ENCODE measurements around the gene PTGER1.

The PTGER1 gene, protein sequence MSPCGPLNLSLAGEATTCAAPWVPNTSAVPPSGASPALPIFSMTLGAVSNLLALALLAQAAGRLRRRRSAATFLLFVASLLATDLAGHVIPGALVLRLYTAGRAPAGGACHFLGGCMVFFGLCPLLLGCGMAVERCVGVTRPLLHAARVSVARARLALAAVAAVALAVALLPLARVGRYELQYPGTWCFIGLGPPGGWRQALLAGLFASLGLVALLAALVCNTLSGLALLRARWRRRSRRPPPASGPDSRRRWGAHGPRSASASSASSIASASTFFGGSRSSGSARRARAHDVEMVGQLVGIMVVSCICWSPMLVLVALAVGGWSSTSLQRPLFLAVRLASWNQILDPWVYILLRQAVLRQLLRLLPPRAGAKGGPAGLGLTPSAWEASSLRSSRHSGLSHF
- long read RNA-seq, result 0 reads

DNA sequence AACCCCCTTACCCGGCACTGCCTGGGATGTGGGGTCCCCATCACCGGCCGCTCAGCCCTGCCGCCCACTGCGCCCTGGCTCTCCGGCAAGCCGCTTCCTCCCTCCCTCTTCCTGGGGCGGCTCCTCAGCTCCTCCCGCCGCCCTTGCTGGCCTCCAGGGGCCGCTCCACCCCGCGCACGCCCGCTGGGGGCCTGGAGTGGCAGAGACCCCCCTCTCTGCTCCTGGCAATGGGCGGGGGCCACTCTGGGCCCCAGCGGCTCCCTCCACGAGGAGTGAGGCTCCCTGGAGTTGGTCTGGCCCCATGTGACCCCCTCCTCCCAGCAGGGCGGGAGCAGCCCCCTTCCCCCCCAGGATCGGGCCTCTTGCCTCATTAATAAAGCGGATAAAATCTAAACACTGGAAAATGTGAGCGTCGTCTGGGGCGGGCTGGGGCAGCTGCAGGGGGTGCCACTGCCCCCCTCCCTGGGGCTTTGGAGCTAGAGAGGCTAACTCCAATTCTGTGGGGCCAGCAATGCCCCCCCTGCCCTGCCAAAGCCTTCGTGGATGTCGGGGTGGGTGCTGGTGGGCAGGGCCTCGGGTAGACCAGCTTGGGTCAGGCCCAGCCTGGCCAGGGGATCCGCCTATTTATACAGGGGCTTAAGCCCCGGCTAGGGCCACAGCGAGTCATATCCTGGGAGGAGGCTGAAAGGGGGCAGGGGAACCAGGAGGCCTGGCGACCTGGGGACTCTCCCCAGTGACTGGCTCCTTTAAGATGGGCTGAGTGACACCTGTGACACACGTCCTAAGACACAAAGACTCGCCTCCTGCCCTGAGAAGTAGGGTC lies at the start of gene PTGER1:
Gene PTGER1, minus strand, starts transcription at position 104 of the 823 bp plus-strand sequence. CDS start 1,034 bp downstream, outside the sequence.
- Histone ChIP-seq H3K27ac (replicated peaks) (no peak within 1 kb of the TSS), H3K4me3 (replicated peaks; ENCODE audit: insufficient read depth, low read length) (no peak within 1 kb of the TSS), H3K27me3 (ENCODE audit: insufficient read depth, poor library complexity, severe bottlenecking) (peaks cover 19% of the 10 kb centered on the region)
- TF ChIP-seq POLR2AphosphoS5 (IDR thresholded peaks at IDR 0.05; ENCODE audit: low read depth), result no peak
- TF ChIP-seq, protein P1, sequence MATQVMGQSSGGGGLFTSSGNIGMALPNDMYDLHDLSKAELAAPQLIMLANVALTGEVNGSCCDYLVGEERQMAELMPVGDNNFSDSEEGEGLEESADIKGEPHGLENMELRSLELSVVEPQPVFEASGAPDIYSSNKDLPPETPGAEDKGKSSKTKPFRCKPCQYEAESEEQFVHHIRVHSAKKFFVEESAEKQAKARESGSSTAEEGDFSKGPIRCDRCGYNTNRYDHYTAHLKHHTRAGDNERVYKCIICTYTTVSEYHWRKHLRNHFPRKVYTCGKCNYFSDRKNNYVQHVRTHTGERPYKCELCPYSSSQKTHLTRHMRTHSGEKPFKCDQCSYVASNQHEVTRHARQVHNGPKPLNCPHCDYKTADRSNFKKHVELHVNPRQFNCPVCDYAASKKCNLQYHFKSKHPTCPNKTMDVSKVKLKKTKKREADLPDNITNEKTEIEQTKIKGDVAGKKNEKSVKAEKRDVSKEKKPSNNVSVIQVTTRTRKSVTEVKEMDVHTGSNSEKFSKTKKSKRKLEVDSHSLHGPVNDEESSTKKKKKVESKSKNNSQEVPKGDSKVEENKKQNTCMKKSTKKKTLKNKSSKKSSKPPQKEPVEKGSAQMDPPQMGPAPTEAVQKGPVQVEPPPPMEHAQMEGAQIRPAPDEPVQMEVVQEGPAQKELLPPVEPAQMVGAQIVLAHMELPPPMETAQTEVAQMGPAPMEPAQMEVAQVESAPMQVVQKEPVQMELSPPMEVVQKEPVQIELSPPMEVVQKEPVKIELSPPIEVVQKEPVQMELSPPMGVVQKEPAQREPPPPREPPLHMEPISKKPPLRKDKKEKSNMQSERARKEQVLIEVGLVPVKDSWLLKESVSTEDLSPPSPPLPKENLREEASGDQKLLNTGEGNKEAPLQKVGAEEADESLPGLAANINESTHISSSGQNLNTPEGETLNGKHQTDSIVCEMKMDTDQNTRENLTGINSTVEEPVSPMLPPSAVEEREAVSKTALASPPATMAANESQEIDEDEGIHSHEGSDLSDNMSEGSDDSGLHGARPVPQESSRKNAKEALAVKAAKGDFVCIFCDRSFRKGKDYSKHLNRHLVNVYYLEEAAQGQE (IDR thresholded peaks at IDR 0.05; ENCODE audit: insufficient replicate concordance, low read depth), result no peak
- TF ChIP-seq, protein P2, sequence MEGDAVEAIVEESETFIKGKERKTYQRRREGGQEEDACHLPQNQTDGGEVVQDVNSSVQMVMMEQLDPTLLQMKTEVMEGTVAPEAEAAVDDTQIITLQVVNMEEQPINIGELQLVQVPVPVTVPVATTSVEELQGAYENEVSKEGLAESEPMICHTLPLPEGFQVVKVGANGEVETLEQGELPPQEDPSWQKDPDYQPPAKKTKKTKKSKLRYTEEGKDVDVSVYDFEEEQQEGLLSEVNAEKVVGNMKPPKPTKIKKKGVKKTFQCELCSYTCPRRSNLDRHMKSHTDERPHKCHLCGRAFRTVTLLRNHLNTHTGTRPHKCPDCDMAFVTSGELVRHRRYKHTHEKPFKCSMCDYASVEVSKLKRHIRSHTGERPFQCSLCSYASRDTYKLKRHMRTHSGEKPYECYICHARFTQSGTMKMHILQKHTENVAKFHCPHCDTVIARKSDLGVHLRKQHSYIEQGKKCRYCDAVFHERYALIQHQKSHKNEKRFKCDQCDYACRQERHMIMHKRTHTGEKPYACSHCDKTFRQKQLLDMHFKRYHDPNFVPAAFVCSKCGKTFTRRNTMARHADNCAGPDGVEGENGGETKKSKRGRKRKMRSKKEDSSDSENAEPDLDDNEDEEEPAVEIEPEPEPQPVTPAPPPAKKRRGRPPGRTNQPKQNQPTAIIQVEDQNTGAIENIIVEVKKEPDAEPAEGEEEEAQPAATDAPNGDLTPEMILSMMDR (IDR thresholded peaks at IDR 0.05; ENCODE audit: insufficient read depth, low read length), result no peak
- TF ChIP-seq SPI1 (IDR thresholded peaks at IDR 0.05; ENCODE audit: borderline replicate concordance, low read depth), result no peak
- TF ChIP-seq GABPA (IDR thresholded peaks at IDR 0.05; ENCODE audit: low read depth), result no peak
- DNase-seq (ENCODE audit: low read depth in 1 of 2, low spot score in 1 of 2), result no peak

DNA sequence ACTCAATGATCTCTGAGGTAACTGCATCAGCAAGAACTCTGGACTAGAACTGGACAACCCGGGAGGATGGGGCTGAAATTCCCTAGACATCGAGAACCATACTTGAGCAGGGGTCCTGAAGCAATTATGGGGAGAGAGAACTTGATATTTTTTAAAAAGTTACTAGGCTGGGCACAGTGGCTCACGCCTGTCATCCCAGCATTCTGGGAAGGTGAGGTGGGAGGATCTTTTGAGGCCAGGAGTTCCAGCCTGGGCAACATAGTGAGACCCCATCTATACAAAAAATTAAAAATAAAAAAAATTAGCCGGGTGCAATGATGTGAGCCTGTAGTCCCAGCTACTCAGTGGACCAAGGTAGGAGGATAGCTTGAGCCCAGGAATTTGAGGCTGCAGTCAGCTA lies 45.4 kb upstream of the PTGER1 start:
- no peak for DNase-seq (ENCODE audit: low read depth in 1 of 2, low spot score in 1 of 2)
- Histone ChIP-seq H3K27me3 (ENCODE audit: insufficient read depth, poor library complexity, severe bottlenecking) (no peaks in the 10 kb centered on the region), H3K4me3 (replicated peaks; ENCODE audit: insufficient read depth, low read length) (no peak overlapping the region), H3K27ac (replicated peaks) (no peak overlapping the region)
- TF ChIP-seq, protein P1 (IDR thresholded peaks at IDR 0.05; ENCODE audit: insufficient replicate concordance, low read depth), result no peak
- no peak for TF ChIP-seq POLR2AphosphoS5 (IDR thresholded peaks at IDR 0.05; ENCODE audit: low read depth)
- TF ChIP-seq GABPA (IDR thresholded peaks at IDR 0.05; ENCODE audit: low read depth), result no peak
- TF ChIP-seq, protein P2 (IDR thresholded peaks at IDR 0.05; ENCODE audit: insufficient read depth, low read length), result no peak
- no peak for TF ChIP-seq SPI1 (IDR thresholded peaks at IDR 0.05; ENCODE audit: borderline replicate concordance, low read depth)

DNA sequence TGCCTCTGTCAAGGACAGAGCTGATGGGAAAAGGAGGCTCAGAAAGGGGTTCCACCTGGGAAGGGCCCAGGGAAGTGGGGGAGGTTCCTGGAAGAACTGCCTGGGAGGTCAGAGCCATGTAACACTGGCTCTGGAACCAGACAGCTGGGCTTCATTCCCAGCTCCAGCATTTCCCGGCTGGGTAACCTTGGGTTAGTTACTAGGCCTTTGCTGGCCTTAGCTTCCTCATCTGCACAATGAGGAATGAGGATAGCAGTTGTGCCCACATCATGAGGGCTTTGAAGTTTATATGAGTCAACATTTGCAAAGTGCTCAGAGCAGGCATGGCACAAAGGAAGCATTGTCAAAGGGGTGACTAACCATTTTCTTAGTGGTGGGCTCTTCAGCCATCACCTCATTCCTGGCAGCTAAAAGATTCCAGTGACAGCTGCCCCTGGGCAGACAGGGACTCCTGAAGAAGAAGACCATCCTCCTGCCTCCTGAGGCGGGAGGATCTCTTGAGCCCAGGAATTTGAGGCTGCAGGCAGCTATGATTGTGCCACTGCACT lies 44.8 kb upstream of the PTGER1 start:
- peak overlapping the region; percentile 36; the same call in 1 of the 2 replicates for H3K27ac ChIP-seq (replicated peaks)
- TF ChIP-seq POLR2AphosphoS5 (IDR thresholded peaks at IDR 0.05; ENCODE audit: low read depth), result no peak
- no peak for TF ChIP-seq GABPA (IDR thresholded peaks at IDR 0.05; ENCODE audit: low read depth)
- TF ChIP-seq, protein P2 (IDR thresholded peaks at IDR 0.05; ENCODE audit: insufficient read depth, low read length), result no peak
- TF ChIP-seq, protein P1 (IDR thresholded peaks at IDR 0.05; ENCODE audit: insufficient replicate concordance, low read depth), result no peak
- TF ChIP-seq SPI1 (IDR thresholded peaks at IDR 0.05; ENCODE audit: borderline replicate concordance, low read depth), result no peak
- no peaks in the 10 kb centered on the region for H3K27me3 ChIP-seq (ENCODE audit: insufficient read depth, poor library complexity, severe bottlenecking)

More for the DNA sequence above, 44.8 kb upstream of the PTGER1 start:
- no peak for DNase-seq (ENCODE audit: low read depth in 1 of 2, low spot score in 1 of 2)
- H3K4me3 ChIP-seq (replicated peaks; ENCODE audit: insufficient read depth, low read length), result no peak overlapping the region
